Activated gamma-delta T cell (primary cell): ENCODE results near the gene RTN1.

Experiments
- DNase-seq: peaks from one replicate; lab custom pipeline; 2025; lab: John Stamatoyannopoulos, UW

RTN1 gene

DNA sequence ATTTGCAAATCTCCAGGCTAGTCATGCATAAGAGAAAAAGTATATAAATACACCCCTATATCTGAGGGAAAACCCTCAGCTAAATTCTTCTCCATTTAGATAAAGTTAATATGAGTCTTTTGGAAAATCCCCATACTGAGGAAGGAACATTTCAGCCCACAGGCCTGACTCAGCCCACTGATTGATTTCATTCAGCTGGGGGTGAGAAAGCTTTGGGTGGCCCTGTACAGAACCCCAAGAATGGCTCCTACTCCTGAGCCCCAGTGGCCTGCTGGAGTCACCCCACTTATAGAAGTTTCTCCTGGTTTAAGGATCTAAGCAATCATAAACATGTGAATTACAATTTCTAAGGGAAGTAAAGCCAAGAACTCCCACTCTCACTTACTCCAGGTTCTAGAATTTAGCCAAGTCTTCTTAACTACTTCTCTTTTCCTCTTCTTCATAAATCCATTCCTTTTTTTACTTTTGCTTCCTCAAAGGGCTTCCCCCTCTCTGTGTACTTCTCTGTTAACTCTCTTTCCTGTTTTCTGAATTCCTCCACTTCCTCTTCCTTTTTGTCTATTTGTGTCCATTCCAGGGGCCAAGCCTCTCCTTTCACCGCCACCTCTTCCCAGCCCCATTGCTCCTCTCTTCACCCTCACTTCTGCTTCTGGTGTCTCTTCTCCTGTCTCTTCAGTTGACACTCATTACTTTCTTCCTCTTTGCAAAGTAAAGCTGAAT, 21.0 kb downstream of the RTN1 start:
- DNase-seq = no peak

- no peak for DNase-seq
These were observed 21.9 kb downstream of the RTN1 start for GRCh38 chr14:59848671-59849070.

DNA sequence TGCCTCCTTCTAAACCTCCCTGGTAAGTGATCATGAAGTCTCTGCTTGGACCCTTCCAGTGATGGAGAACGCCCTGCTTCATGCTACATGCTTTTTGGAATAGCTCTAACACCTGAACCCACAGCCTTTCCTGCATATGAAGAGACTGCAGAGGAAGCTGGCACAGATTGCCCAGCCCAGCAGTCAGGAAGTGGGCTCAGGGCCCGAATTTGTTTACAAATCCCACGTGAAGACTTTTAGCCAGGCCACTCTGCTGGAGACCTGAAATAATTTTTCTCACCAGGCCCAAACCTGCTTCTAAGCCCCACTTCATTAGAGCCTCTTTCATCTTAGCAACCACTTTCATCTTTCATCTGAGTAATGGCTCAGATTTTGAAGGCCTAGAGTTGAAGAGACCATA, 22.9 kb downstream of the RTN1 start:
- no peak for DNase-seq

DNA sequence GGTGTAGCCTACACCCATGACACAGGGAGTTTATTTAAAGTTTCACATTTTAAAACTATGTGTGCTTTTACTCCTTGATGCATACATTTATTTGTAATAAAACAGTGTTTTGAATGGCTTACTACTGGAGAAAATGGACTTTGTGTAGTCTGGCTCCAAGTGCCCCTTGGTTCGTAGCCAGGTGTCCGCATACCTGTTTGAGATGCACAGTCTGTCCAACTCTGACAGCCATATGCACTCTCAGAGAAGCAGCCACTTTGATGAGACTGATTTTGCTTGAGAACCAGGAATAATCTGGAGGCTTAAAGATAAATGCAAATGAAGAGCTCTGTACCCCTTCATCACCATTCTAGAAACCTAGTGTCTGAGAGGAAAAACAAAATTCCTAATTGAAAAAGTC, 24.0 kb downstream of the RTN1 start:
- DNase-seq = no peak

- DNase-seq = no peak
These were observed 25.3 kb downstream of the RTN1 start for GRCh38 chr14:59845245-59845644.

- DNase-seq = no peak
These were observed 26.3 kb downstream of the RTN1 start for GRCh38 chr14:59844186-59844812.

DNA sequence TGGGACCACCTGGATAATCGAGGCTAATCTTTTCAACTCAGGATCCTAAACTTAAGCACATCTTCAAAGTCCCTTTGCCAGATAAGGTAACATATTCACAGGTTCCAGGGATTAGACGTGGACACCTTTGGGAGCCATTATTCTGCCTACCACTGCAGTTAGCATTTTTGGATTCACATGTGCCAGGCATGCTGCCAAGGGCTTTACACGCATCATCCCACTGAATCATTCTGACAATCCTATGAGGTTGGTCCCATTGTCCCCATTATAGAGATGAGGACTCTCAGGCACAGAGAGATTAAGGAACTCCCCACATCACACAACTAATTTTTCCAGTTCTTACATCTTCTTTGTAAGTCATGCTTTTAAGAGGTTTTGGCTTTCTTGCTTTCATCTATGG, 34.5 kb downstream of the RTN1 start:
- DNase-seq = no peak

GRCh38 chr14:59832653-59833294, 37.8 kb downstream of the RTN1 start:
- no peak for DNase-seq

- DNase-seq = no peak
These were observed 39.4 kb downstream of the RTN1 start for GRCh38 chr14:59831121-59831730.

GRCh38 chr14:59830338-59830734, 40.2 kb downstream of the RTN1 start:
- no peak for DNase-seq

- no peak for DNase-seq
These were observed 40.9 kb downstream of the RTN1 start for GRCh38 chr14:59829469-59830337.

- no peak for DNase-seq
These were observed 42.3 kb downstream of the RTN1 start for GRCh38 chr14:59828276-59828675.

DNA sequence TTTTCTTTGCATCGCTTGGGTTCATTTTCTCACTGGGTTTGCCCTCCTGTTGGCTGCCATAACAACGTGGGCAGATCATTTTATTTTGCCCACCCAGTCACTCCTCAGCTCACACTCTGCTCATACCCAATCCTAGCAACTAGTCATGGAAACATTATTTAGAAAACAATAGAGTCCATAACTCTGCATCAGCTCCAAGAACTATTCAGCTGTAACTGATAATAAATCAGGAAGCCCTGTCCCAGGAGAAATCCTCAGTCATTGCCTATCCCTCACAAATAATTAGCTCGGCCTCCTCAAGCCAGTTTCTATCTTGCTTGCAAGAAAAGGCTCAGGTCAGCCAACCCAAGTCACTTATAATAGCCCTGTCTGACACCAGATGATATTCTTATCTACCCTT, 43.2 kb downstream of the RTN1 start:
- DNase-seq = no peak

GRCh38 chr14:59826150-59826549, 44.4 kb downstream of the RTN1 start:
- DNase-seq = no peak

DNA sequence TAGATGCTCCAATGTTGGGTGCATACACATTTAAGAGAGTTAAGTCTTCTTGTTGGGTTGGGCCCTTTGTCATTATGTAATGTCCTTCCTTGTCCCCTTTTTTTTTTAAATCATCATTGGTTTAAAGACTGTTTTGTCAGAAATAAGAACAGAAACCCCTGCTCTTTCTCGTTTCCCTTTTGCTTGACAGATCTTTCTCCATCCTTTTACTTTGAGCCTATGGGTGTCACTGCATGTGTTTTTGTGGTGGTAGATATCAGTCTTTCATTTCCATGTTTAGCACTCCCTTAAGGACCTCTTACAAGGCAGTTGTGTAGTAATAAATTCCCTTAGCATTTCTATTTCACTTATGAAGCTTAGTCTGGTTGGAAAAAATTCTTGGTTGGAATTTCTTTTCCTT, 47.4 kb downstream of the RTN1 start:
- DNase-seq = no peak

DNA sequence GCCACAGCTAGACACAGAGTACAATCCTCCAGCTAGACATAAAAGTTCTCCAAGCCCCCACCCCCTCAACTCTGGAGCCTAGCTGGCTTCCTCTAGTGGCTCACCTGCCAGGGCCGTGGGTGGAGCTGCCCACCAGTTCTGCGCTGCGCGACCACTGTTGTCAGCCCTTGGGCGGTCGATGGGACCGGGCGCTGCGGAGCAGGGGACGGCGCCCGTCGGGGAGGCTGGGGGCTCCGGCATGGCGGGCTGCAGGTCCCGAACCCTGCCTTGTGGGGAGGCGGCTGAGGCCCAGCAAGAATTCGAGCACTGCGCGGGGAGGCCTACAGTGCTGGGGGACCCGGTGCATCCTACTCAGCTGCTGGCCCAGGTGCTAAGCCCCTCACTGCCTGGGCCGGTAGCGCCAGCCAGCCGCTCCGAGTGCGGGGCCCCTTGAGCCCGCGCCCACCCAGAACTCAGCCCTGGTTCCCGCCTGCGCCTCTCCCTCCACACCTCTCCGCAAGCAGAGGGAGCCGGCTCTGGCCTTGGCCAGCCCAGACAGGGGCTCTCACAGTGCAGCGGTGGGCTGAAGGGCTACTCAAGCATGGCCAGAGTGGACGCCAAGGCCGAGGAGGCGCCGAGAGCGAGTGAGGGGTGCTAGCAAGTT, 51.0 kb downstream of the RTN1 start:
- DNase-seq = peak; percentile 10

GRCh38 chr14:59816941-59817340, 53.6 kb downstream of the RTN1 start:
- no peak for DNase-seq

DNA sequence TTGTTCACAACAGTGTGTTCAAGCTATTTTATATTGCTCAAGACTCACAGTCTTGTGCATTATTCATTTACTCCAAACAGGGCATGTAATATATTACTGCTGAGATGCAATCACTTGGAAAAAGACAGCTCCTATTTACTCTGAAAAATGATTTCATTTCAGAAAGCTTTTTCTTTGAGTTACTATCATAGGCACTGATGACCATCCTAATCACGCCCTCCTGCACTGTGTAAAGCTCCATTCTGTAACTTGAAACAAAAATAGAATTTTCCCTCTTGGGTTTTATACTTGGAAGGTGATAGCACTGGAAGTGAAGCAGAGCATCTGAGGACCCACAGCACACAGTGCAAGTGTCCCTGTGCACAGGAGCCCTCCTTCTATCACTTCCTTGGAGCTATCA, 55.6 kb downstream of the RTN1 start:
- no peak for DNase-seq

DNA sequence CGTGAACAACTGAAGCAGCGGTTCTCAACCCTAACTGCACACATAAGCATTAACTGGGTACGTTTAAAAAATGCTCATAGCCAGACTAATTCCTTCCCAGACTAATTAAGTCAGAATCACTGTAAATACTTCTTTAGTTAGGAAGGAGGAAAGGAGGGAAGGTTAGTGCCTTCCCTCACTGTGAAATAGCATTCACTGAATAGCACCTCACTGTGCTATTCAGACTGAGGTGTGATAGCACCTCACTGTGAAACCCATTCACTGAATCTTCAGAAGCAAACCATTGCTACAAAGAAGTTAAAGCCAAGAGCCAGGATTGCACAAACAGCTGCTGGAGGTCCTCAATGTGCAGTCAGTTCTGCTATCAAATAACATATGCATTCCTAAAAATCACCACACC, 58.8 kb downstream of the RTN1 start:
- DNase-seq = no peak

DNA sequence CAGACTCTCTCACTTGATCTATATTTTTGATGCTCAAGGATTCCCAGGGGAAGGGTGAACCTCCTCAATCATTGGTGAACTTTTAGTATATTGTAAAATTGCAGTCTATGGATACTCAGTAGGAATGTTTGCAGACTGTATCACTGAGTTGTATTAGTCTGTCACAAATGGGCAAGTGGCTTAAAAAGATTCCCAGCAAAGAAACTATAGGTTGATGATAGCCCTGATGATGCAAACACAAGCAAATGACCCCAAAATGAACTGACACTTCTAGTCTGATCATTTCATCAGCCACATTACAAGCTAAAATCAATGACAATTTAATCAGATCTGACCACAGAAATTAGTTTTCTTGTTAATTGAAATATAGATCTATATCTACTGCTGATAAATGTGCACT, 59.5 kb downstream of the RTN1 start:
- DNase-seq = no peak

GRCh38 chr14:59803052-59803540, 67.5 kb downstream of the RTN1 start:
- DNase-seq = no peak
